ENCODE measurements around the gene PARD3B.

PARD3B gene

DNA sequence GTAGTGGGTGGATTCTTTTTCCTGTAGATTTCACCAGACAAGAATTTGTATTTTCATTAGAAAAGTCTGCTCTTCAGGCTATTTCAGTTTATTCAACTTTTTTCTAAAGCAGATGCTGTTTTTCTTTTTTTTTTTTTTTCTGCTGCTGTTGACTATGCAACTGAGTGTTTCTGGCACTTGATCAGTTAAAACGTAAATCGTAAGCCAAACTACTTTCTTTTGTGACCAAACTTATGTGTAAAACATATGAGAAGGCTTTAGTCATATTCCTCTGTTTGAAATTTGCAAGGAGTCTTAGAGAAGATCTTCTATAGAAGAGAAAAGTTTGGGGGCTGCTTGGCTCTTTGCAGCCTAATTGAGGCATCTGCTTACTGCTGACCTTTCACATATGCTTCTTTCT lies 170.1 kb downstream of the PARD3B start:
- TF ChIP-seq, protein P1, sequence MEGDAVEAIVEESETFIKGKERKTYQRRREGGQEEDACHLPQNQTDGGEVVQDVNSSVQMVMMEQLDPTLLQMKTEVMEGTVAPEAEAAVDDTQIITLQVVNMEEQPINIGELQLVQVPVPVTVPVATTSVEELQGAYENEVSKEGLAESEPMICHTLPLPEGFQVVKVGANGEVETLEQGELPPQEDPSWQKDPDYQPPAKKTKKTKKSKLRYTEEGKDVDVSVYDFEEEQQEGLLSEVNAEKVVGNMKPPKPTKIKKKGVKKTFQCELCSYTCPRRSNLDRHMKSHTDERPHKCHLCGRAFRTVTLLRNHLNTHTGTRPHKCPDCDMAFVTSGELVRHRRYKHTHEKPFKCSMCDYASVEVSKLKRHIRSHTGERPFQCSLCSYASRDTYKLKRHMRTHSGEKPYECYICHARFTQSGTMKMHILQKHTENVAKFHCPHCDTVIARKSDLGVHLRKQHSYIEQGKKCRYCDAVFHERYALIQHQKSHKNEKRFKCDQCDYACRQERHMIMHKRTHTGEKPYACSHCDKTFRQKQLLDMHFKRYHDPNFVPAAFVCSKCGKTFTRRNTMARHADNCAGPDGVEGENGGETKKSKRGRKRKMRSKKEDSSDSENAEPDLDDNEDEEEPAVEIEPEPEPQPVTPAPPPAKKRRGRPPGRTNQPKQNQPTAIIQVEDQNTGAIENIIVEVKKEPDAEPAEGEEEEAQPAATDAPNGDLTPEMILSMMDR (IDR thresholded peaks at IDR 0.05; ENCODE audit: low read depth, low read length, missing control alignments) = no peak
- in situ Hi-C loops (cut with HindIII; ENCODE audit: low pct_ligation_motif_present, low sequenced_read_pairs) = no loop called here
- no peak overlapping the region for H3K4me3 ChIP-seq (ENCODE audit: low read depth, low read length)
- no peak overlapping the region for H3K27ac ChIP-seq
- DNase-seq = no peak
- H3K27me3 ChIP-seq (replicated peaks) = no peaks in the 10 kb centered on the region
- H3K36me3 ChIP-seq (replicated peaks) = no peaks in the 10 kb centered on the region

DNA sequence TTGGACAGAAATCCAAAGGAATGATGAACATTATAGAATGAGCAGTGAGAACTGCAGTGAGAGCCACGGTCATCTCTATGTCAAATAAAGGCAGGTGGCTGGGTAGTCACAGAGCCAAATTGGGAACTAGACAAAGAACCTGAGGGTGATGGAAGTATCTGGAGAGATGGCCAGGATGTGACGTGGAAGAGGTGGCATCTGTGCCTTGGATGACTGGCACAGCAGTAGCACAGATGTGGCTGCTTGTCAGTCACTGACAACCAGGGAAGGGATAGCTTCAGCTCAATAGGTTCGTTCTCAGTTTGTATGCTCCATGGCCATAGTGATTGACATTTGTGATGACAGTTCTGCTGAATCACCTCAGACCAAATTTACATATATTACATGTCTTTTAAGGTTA lies 172.3 kb downstream of the PARD3B start:
- Histone ChIP-seq H3K27me3 (replicated peaks) (no peaks in the 10 kb centered on the region), H3K27ac (no peak overlapping the region), H3K36me3 (replicated peaks) (no peaks in the 10 kb centered on the region), H3K4me3 (ENCODE audit: low read depth, low read length) (no peak overlapping the region)
- TF ChIP-seq, protein P1 (IDR thresholded peaks at IDR 0.05; ENCODE audit: low read depth, low read length, missing control alignments) = no peak
- in situ Hi-C loops (cut with HindIII; ENCODE audit: low pct_ligation_motif_present, low sequenced_read_pairs) = no loop called here
- DNase-seq = no peak

DNA sequence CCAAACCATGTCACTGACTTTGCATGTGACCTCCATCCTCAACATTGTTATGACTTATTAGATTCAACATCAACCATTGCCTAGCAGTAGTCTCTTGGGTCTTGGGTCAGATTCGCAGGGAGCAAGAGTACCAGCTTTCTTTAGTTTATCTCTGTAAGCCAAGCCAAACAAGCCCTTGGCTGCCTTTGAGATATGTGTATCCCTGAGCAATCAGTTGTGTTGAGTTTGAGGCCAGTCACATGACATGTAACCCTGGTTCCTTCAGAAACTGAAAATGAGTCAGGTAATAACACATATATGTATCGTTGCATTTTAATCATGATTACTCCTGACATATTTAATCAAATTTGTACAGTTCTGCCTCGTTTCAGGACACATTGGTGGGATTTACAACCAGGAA lies 173.3 kb downstream of the PARD3B start:
- Histone ChIP-seq H3K4me3 (ENCODE audit: low read depth, low read length) (no peak overlapping the region), H3K36me3 (replicated peaks) (no peaks in the 10 kb centered on the region), H3K27me3 (replicated peaks) (no peaks in the 10 kb centered on the region), H3K27ac (no peak overlapping the region)
- in situ Hi-C loops (cut with HindIII; ENCODE audit: low pct_ligation_motif_present, low sequenced_read_pairs) = no loop called here
- TF ChIP-seq, protein P1 (IDR thresholded peaks at IDR 0.05; ENCODE audit: low read depth, low read length, missing control alignments) = no peak
- DNase-seq = no peak

DNA sequence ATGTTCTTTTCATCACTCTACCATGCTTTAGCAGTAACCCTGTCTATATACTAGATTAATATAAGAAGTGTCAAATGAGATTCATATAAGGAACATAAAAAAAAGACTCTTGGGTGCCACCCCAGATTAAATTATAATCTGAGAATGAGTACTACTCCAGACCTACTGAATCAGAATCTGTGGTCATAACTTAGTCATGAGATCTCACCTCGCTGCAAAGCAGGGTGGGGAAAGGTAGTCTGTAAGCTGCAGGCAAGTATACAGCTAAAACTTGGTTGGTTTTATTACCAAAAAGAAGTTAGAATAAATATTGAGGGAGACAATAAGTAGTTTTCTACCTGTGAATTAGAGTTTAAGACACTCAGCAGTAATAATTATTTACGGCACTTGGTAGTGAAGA lies 175.6 kb downstream of the PARD3B start:
- Histone ChIP-seq H3K27me3 (replicated peaks) (no peaks in the 10 kb centered on the region), H3K4me3 (ENCODE audit: low read depth, low read length) (no peak overlapping the region), H3K36me3 (replicated peaks) (no peaks in the 10 kb centered on the region), H3K27ac (no peak overlapping the region)
- in situ Hi-C loops (cut with HindIII; ENCODE audit: low pct_ligation_motif_present, low sequenced_read_pairs) = no loop called here
- TF ChIP-seq, protein P1 (IDR thresholded peaks at IDR 0.05; ENCODE audit: low read depth, low read length, missing control alignments) = no peak
- DNase-seq = no peak

DNA sequence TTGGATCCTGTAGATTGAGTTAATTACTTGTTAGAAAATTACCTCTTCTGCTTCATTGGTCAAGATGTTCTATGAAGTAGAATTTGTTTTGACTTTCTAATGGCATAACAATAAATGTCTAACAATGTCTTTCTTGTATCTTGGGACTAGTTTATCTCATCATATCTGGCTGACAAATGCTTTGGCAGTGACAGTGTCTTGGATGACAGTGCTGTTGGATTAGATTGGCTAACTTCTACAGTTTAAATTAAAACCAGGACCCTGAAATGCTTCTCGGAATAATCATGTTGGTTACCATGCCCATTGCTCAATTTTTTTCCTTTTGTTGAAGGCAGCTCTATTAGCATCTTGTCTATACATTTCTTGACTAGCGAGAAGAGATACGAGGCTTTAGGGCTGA lies 176.9 kb downstream of the PARD3B start:
- TF ChIP-seq, protein P1 (IDR thresholded peaks at IDR 0.05; ENCODE audit: low read depth, low read length, missing control alignments) = no peak
- no peaks in the 10 kb centered on the region for H3K27me3 ChIP-seq (replicated peaks)
- DNase-seq = no peak
- in situ Hi-C loops (cut with HindIII; ENCODE audit: low pct_ligation_motif_present, low sequenced_read_pairs) = no loop called here
- H3K27ac ChIP-seq = no peak overlapping the region
- H3K36me3 ChIP-seq (replicated peaks) = no peaks in the 10 kb centered on the region
- H3K4me3 ChIP-seq (ENCODE audit: low read depth, low read length) = no peak overlapping the region

DNA sequence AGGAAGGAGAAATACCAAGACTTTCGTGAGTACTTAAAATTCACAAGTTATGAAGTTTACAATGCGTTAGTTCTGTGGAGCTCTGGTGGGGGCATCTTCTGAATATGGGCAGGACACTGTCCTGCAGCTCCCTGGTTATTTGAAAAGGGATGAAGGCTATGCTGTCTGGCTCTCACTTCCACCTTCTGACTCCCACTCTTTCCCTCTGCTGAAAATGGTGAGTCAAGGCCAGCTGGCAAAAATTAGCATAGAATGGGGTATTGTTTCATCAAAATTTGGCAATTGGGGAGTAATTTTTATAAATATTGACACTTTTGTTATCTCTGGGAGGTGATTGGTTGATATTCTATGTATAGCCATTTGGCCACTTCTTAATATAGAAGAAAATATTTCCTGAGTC lies 177.4 kb downstream of the PARD3B start:
- Histone ChIP-seq H3K27ac (no peak overlapping the region), H3K4me3 (ENCODE audit: low read depth, low read length) (no peak overlapping the region), H3K36me3 (replicated peaks) (no peaks in the 10 kb centered on the region), H3K27me3 (replicated peaks) (no peaks in the 10 kb centered on the region)
- in situ Hi-C loops (cut with HindIII; ENCODE audit: low pct_ligation_motif_present, low sequenced_read_pairs) = no loop called here
- TF ChIP-seq, protein P1 (IDR thresholded peaks at IDR 0.05; ENCODE audit: low read depth, low read length, missing control alignments) = no peak
- no peak for DNase-seq

All from brain microvascular endothelial cell (primary cell).